ENCODE results near the gene XPC. TPM values are rescaled to one million over a fixed set of nuclear protein-coding genes. Genes with fewer than 3 reads are reported as not detected.
A peak's percentile ranks its signal among the peaks of the same experiment; 100 is the strongest.

XPC gene
- total RNA-seq, 1 experiment from 2014 or later: 24.3 TPM

DNA sequence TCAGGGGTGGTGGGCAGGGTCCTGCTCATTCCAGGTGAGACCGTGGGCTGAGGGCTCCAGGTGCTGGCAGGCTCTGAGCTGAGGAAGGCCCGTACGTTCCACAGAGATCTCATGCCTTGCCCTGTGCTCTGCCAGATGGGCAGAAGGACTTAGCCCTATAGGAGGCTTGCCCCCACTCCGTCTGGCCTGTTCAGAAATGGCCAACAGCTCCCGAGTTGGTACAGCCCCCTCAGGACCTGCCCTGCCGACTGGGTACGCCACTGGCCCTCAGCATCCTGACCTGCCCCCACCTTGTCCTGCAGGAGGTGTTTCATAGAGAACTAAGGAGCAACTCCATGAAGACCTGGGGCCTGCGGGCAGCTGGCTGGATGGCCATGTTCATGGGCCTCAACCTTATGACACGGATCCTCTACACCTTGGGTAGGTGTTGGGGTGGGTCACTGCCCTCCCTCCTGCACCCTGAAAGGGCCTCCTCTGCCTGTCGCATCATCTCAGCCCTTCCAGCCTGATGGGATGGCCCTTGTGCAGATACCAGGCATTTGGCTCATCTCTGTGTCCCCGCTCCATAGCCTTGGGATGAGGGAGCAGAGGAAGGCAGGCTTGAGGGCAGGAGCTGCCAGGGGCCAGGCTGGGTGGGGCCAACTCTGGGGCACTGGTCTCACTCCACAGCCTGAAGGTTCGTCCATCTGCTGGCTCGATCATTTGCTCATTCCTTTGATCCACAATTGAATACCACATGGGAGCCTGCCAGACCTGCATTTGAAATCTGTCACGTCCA, 39.3 kb downstream of the XPC start:
- no peak for DNase-seq
- BruUV-seq (replicated peaks): no TSS peak
- peaks cover 44% of the 10 kb centered on the region for H3K36me3 Mint-ChIP-seq (ENCODE audit: insufficient read depth, unreplicated experiment)
- CTCF ChIA-PET: no interaction called here
- TF ChIP-seq, protein P1, sequence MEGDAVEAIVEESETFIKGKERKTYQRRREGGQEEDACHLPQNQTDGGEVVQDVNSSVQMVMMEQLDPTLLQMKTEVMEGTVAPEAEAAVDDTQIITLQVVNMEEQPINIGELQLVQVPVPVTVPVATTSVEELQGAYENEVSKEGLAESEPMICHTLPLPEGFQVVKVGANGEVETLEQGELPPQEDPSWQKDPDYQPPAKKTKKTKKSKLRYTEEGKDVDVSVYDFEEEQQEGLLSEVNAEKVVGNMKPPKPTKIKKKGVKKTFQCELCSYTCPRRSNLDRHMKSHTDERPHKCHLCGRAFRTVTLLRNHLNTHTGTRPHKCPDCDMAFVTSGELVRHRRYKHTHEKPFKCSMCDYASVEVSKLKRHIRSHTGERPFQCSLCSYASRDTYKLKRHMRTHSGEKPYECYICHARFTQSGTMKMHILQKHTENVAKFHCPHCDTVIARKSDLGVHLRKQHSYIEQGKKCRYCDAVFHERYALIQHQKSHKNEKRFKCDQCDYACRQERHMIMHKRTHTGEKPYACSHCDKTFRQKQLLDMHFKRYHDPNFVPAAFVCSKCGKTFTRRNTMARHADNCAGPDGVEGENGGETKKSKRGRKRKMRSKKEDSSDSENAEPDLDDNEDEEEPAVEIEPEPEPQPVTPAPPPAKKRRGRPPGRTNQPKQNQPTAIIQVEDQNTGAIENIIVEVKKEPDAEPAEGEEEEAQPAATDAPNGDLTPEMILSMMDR (IDR thresholded peaks at IDR 0.05; ENCODE audit: unreplicated experiment): no peak
- intact Hi-C loops (cut with micrococcal nuclease; ENCODE audit: unreplicated experiment): no loop called here
- H3K27ac Mint-ChIP-seq (ENCODE audit: unreplicated experiment): no peak overlapping the region
- peaks cover 2% of the 10 kb centered on the region for H3K4me1 Mint-ChIP-seq (ENCODE audit: low read depth, unreplicated experiment)
- no peaks in the 10 kb centered on the region for H3K27me3 Mint-ChIP-seq (ENCODE audit: unreplicated experiment)
- H3K9me3 Mint-ChIP-seq (ENCODE audit: low read depth, unreplicated experiment): no peaks in the 10 kb centered on the region
- H3K4me3 Mint-ChIP-seq (ENCODE audit: low read depth, unreplicated experiment): no peak overlapping the region

DNA sequence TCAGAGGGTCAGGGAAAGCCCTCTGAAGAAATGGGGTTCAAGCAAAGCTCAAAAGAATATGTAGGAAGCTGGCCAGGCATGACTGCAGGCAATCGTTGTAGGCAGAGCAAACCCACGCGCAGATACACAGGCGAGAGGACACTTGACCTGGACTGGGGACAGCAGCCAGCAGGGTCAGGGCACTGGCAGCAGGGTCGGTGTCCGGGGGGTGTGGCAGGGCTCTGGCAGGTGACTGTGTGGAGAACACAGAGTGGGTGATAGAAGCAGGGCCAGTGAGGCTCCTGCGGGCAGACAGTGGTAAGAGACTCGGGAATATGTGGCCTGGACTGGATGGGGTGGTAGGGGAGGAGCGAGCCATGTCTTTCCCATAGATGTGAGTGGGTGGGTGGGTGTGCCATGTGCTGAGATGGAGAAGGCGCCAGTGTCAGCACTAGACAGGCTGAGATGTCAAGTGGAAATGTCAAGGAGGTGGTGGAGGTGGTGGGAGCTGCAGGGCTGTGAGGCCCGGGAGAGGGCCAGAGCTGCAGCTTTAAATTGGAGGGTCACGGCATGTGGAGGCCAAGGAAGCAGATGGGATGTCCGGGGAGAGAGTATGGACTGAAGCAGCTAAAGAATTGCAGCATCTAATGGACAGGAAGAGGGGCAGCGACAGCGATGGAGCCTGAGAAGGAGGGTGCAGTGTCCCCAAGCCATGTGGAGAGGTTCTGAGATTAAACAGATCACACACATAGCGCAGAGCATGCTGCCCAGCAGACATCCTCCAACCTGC, 40.1 kb downstream of the XPC start:
- CTCF ChIA-PET: no interaction called here
- no TSS peak for BruUV-seq (replicated peaks)
- no peaks in the 10 kb centered on the region for H3K27me3 Mint-ChIP-seq (ENCODE audit: unreplicated experiment)
- TF ChIP-seq, protein P1 (IDR thresholded peaks at IDR 0.05; ENCODE audit: unreplicated experiment): no peak
- intact Hi-C loops (cut with micrococcal nuclease; ENCODE audit: unreplicated experiment): no loop called here
- no peak for DNase-seq
- no peak overlapping the region for H3K27ac Mint-ChIP-seq (ENCODE audit: unreplicated experiment)
- peaks cover 45% of the 10 kb centered on the region for H3K36me3 Mint-ChIP-seq (ENCODE audit: insufficient read depth, unreplicated experiment)
- H3K4me1 Mint-ChIP-seq (ENCODE audit: low read depth, unreplicated experiment): no peaks in the 10 kb centered on the region
- no peaks in the 10 kb centered on the region for H3K9me3 Mint-ChIP-seq (ENCODE audit: low read depth, unreplicated experiment)
- H3K4me3 Mint-ChIP-seq (ENCODE audit: low read depth, unreplicated experiment): no peak overlapping the region

DNA sequence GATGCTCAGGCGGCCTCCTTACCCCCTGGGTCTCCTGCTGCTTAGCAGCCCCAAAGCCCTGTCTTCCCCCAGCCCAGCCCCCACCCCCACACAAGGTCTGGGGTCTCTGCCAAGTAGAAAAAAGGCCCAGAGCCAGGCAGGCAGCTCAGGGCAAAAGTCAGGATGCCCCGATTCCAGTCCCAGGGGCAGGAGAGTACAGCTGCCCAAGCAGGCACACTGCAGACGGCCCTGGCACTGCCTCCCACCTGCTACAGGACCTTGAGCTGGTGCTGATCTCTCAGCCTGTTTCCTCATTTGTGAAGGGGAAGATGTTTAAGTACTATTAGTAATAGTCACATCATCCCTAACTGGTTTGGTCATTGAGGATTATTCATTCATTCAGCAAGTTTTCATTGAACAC, 41.0 kb downstream of the XPC start:
- no peak overlapping the region for H3K4me3 Mint-ChIP-seq (ENCODE audit: low read depth, unreplicated experiment)
- no peaks in the 10 kb centered on the region for H3K4me1 Mint-ChIP-seq (ENCODE audit: low read depth, unreplicated experiment)
- no TSS peak for BruUV-seq (replicated peaks)
- H3K36me3 Mint-ChIP-seq (ENCODE audit: insufficient read depth, unreplicated experiment): peaks cover 46% of the 10 kb centered on the region
- TF ChIP-seq, protein P1 (IDR thresholded peaks at IDR 0.05; ENCODE audit: unreplicated experiment): no peak
- DNase-seq: no peak
- no peaks in the 10 kb centered on the region for H3K9me3 Mint-ChIP-seq (ENCODE audit: low read depth, unreplicated experiment)
- CTCF ChIA-PET: no interaction called here
- intact Hi-C loops (cut with micrococcal nuclease; ENCODE audit: unreplicated experiment): no loop called here
- no peaks in the 10 kb centered on the region for H3K27me3 Mint-ChIP-seq (ENCODE audit: unreplicated experiment)
- no peak overlapping the region for H3K27ac Mint-ChIP-seq (ENCODE audit: unreplicated experiment)

DNA sequence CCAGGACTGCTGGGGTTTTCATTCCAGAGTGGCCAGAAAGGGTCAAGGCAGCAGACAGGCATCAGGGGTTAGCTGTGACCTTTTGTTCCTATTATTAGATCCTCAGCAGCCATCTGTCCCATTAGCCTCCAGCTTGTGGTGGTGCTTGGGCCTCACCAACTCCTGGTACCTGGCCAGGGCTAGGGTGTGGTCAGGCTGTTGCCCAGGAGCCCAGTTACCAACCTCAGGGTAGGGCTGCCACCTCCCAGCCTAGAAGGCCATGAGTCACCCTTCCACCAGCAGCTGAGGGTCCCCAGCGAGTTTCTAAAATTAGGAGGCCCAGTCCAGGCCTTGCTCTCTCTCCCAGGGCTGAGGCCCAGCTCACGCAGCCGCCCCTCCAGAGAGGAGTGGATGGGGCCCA, 41.4 kb downstream of the XPC start:
- BruUV-seq (replicated peaks): no TSS peak
- peak; percentile 33 for DNase-seq
- Mint-ChIP-seq H3K4me3 (ENCODE audit: low read depth, unreplicated experiment) (no peak overlapping the region), H3K36me3 (ENCODE audit: insufficient read depth, unreplicated experiment) (peaks cover 51% of the 10 kb centered on the region), H3K27ac (ENCODE audit: unreplicated experiment) (no peak overlapping the region), H3K4me1 (ENCODE audit: low read depth, unreplicated experiment) (no peaks in the 10 kb centered on the region), H3K27me3 (ENCODE audit: unreplicated experiment) (no peaks in the 10 kb centered on the region), H3K9me3 (ENCODE audit: low read depth, unreplicated experiment) (no peaks in the 10 kb centered on the region)
- intact Hi-C loops (cut with micrococcal nuclease; ENCODE audit: unreplicated experiment): no loop called here
- CTCF ChIA-PET: no interaction called here
- TF ChIP-seq, protein P1 (IDR thresholded peaks at IDR 0.05; ENCODE audit: unreplicated experiment): no peak

Data from Calu3 (cell line).